ENCODE data around the gene ZNF710. TPM values are rescaled to one million over a fixed set of nuclear protein-coding genes. Genes with fewer than 3 reads are reported as not detected.
A peak's percentile ranks its signal among the peaks of the same experiment; 100 is the strongest.

The ZNF710 gene
- polyA plus RNA-seq, 2 donors = 21.1 to 62.1 TPM

- no peak overlapping the region for H3K4me3 ChIP-seq (ENCODE audit: low read depth in 1 of 2, low read length in 2 of 2)
- H3K27me3 ChIP-seq (ENCODE audit: control insufficient read depth in 1 of 2, insufficient read depth in 2 of 2, low read length in 2 of 2) = no peaks in the 10 kb centered on the region
- H3K4me1 ChIP-seq (ENCODE audit: control insufficient read depth in 2 of 2, insufficient read depth in 2 of 2, low read length in 1 of 2) = peaks cover 13 to 40% of the 10 kb centered on the region in 2 donors
- H3K36me3 ChIP-seq (ENCODE audit: control insufficient read depth in 2 of 2, insufficient read depth in 2 of 2, low read length in 1 of 2) = peaks cover 1 to 2% of the 10 kb centered on the region in 2 donors
- H3K27ac ChIP-seq (ENCODE audit: low read depth in 2 of 2, low read length in 1 of 2) = peak overlapping the region; percentile 82 to 95
- WGBS, 2 donors = 36 to 40% methylated on average over 5 to 8 of the region's 8 CpGs
- no peaks in the 10 kb centered on the region for H3K9me3 ChIP-seq (ENCODE audit: control insufficient read depth in 2 of 2, insufficient read depth in 1 of 2, low read depth in 1 of 2, low read length in 1 of 2)
Observed at GRCh38 chr15:90062023-90062442, 60.9 kb downstream of the ZNF710 start.

- H3K4me1 ChIP-seq (ENCODE audit: control insufficient read depth in 2 of 2, insufficient read depth in 2 of 2, low read length in 1 of 2) = peaks cover 13 to 41% of the 10 kb centered on the region in 2 donors
Observed at GRCh38 chr15:90062462-90062932, 61.4 kb downstream of the ZNF710 start.

DNA sequence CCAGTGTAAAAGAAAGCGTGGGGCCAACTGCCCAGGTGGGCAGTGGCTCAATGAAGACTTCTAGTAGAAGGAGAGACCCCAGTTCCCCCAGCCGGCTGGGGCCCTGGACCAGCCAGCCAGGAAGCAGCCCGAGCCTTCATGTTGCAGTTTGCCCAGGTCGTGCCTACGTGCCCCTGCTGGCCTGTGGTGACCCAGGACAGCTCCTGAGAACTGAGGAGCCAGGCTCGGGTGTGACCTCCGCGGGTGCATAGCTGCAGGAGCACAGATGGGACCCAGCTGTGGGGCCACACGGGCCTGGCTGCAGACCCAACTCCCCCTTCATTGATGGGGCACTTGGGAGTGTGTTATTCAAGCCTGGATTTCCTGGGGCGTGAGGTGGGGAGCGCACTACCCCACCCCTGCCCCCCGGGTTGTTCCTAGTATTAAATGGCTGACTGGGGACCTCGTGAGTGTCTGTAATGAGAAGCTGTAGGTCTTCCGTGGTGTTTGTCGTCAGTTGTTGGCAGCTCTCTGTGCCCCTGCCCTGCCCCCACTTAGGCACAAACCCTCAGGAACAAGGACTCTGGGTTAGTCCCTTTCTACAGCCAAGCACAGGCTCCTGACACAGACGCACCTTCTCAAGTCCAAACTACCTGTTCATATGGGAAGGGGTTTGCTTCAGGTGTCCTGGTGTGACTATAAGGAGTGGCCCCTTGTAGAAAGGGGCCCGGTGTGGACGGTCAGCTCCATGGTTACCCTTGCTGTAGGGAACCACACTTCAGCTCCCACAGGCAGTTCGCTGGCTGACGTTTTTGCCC is 62.0 kb downstream of the ZNF710 start:
- H3K27me3 ChIP-seq (ENCODE audit: control insufficient read depth in 1 of 2, insufficient read depth in 2 of 2, low read length in 2 of 2) = no peaks in the 10 kb centered on the region
- H3K9me3 ChIP-seq (ENCODE audit: control insufficient read depth in 2 of 2, insufficient read depth in 1 of 2, low read depth in 1 of 2, low read length in 1 of 2) = no peaks in the 10 kb centered on the region
- no peak overlapping the region for H3K4me3 ChIP-seq (ENCODE audit: low read depth in 1 of 2, low read length in 2 of 2)
- H3K36me3 ChIP-seq (ENCODE audit: control insufficient read depth in 2 of 2, insufficient read depth in 2 of 2, low read length in 1 of 2) = peaks cover 3 to 11% of the 10 kb centered on the region in 2 donors
- 57 to 65% methylated on average over 20 of the region's 20 CpGs for WGBS, 2 donors
- H3K4me1 ChIP-seq (ENCODE audit: control insufficient read depth in 2 of 2, insufficient read depth in 2 of 2, low read length in 1 of 2) = peaks cover 13 to 41% of the 10 kb centered on the region in 2 donors
- H3K27ac ChIP-seq (ENCODE audit: low read depth in 2 of 2, low read length in 1 of 2) = peak overlapping the region; percentile 24 to 95

More at GRCh38 chr15:90062462-90062932, 61.4 kb downstream of the ZNF710 start:
- Histone ChIP-seq H3K36me3 (ENCODE audit: control insufficient read depth in 2 of 2, insufficient read depth in 2 of 2, low read length in 1 of 2) (peaks cover 3 to 5% of the 10 kb centered on the region in 2 donors), H3K27ac (ENCODE audit: low read depth in 2 of 2, low read length in 1 of 2) (peak overlapping the region; percentile 82 to 95), H3K9me3 (ENCODE audit: control insufficient read depth in 2 of 2, insufficient read depth in 1 of 2, low read depth in 1 of 2, low read length in 1 of 2) (no peaks in the 10 kb centered on the region), H3K27me3 (ENCODE audit: control insufficient read depth in 1 of 2, insufficient read depth in 2 of 2, low read length in 2 of 2) (no peaks in the 10 kb centered on the region), H3K4me3 (ENCODE audit: low read depth in 1 of 2, low read length in 2 of 2) (no peak overlapping the region)
- WGBS, 2 donors = 58 to 60% methylated on average over 16 of the region's 16 CpGs

DNA sequence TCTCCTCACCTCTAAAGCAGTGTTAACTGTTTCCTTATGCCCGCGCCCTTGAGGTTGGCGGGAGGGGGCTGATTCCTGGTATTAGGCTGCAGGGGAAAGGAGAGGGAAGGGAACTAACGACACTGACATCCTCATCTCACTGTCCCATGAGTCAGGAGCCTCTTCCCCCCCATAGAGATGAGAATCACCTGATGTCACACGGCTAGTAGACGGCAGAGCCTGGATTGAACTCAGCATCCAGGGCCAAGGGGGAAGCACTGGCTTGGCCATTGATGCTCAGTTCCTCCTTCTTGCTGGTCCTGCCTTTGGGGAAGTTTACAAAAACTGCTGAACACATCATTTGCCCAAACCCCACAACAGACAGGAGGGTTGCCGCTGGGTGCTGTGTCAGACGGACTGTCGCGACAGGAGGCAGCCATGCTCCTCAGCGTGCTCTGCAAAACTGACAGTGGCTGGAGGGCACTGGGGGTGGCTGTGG is 62.7 kb downstream of the ZNF710 start:
- no peaks in the 10 kb centered on the region for H3K9me3 ChIP-seq (ENCODE audit: control insufficient read depth in 2 of 2, insufficient read depth in 1 of 2, low read depth in 1 of 2, low read length in 1 of 2)
- H3K4me3 ChIP-seq (ENCODE audit: low read depth in 1 of 2, low read length in 2 of 2) = no peak overlapping the region
- H3K36me3 ChIP-seq (ENCODE audit: control insufficient read depth in 2 of 2, insufficient read depth in 2 of 2, low read length in 1 of 2) = peaks cover 3 to 14% of the 10 kb centered on the region in 2 donors
- H3K4me1 ChIP-seq (ENCODE audit: control insufficient read depth in 2 of 2, insufficient read depth in 2 of 2, low read length in 1 of 2) = peaks cover 13 to 43% of the 10 kb centered on the region in 2 donors
- WGBS, 2 donors = 73 to 79% methylated on average over 11 of the region's 11 CpGs
- H3K27ac ChIP-seq (ENCODE audit: low read depth in 2 of 2, low read length in 1 of 2) = peak overlapping the region; percentile 9 to 95
- no peaks in the 10 kb centered on the region for H3K27me3 ChIP-seq (ENCODE audit: control insufficient read depth in 1 of 2, insufficient read depth in 2 of 2, low read length in 2 of 2)

DNA sequence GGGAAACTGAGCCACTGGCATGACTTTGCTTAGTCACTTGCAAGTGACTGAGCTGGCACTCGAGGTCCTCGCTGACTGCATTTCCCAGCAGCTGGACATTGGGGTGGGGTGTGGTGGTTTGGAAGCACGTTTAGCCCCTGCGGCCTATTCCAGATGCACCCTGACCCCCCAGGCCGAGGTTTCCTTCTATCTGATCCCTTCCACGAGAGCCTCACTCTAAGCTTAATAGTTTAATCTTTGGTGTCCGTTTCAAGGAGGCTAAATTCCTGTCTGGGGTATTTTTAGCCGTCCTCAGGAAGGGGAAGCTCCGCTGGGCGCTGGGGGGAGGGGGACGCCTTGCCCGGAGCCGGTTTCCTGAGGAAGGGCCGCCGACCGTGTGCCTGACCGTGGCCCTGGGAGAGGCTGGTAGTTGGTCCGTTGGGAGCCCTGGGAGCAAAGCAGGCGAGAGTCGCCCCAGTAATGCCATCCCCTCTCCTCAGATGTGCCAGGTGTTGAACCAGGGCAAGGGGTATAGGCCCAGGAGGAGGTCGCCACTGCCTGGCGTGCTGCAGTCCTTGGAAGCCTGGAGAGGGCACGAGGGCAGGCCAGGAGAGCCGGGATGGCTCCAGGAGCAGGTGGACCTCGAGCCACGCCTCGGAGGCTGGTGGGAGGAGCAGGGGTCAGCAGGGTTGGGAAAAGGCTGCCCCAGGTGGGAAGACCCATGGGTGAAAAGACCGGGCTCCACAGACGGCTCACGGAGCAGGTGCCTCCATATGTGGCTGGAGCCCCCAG is 64.0 kb downstream of the ZNF710 start:
- H3K27me3 ChIP-seq (ENCODE audit: control insufficient read depth in 1 of 2, insufficient read depth in 2 of 2, low read length in 2 of 2) = no peaks in the 10 kb centered on the region
- H3K4me1 ChIP-seq (ENCODE audit: control insufficient read depth in 2 of 2, insufficient read depth in 2 of 2, low read length in 1 of 2) = peaks cover 13 to 36% of the 10 kb centered on the region in 2 donors
- 64 to 65% methylated on average over 30 of the region's 30 CpGs for WGBS, 2 donors
- H3K36me3 ChIP-seq (ENCODE audit: control insufficient read depth in 2 of 2, insufficient read depth in 2 of 2, low read length in 1 of 2) = peaks cover 3 to 16% of the 10 kb centered on the region in 2 donors
- H3K9me3 ChIP-seq (ENCODE audit: control insufficient read depth in 2 of 2, insufficient read depth in 1 of 2, low read depth in 1 of 2, low read length in 1 of 2) = no peaks in the 10 kb centered on the region
- H3K4me3 ChIP-seq (ENCODE audit: low read depth in 1 of 2, low read length in 2 of 2) = no peak overlapping the region
- H3K27ac ChIP-seq (ENCODE audit: low read depth in 2 of 2, low read length in 1 of 2) = peak overlapping the region; percentile 44 to 71

GRCh38 chr15:90065682-90066049 is 64.5 kb downstream of the ZNF710 start:
- Histone ChIP-seq H3K36me3 (ENCODE audit: control insufficient read depth in 2 of 2, insufficient read depth in 2 of 2, low read length in 1 of 2) (peaks cover 3 to 16% of the 10 kb centered on the region in 2 donors), H3K9me3 (ENCODE audit: control insufficient read depth in 2 of 2, insufficient read depth in 1 of 2, low read depth in 1 of 2, low read length in 1 of 2) (no peaks in the 10 kb centered on the region), H3K4me1 (ENCODE audit: control insufficient read depth in 2 of 2, insufficient read depth in 2 of 2, low read length in 1 of 2) (peaks cover 13 to 36% of the 10 kb centered on the region in 2 donors), H3K27ac (ENCODE audit: low read depth in 2 of 2, low read length in 1 of 2) (peak overlapping the region; percentile 44 to 71), H3K4me3 (ENCODE audit: low read depth in 1 of 2, low read length in 2 of 2) (no peak overlapping the region), H3K27me3 (ENCODE audit: control insufficient read depth in 1 of 2, insufficient read depth in 2 of 2, low read length in 2 of 2) (no peaks in the 10 kb centered on the region)
- WGBS, 2 donors = 78 to 85% methylated on average over 7 of the region's 7 CpGs

DNA sequence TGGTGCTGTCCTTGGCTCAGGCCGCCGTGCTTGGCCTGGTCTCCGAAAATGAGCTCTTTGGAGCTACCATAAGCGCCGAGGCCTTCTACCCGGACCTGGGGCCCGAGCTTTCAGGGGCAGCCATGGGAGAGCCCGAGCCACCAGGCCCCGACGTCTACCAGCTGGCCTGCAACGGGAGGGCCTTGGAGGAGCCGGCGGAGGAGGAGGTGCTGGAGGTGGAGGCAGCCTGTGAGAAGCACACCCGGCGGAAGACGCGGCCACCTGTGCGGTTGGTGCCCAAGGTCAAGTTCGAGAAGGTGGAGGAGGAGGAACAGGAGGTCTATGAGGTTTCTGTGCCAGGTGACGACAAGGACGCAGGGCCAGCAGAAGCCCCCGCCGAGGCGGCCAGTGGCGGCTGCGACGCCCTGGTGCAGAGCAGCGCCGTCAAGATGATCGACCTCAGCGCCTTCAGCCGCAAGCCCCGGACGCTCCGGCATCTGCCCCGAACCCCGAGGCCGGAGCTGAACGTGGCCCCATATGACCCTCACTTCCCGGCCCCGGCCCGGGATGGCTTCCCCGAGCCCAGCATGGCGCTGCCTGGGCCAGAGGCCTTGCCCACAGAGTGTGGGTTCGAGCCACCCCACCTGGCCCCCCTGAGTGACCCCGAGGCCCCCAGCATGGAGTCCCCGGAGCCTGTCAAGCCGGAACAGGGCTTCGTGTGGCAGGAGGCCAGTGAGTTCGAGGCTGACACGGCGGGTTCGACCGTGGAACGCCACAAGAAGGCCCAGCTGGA is 66.2 kb downstream of the ZNF710 start:
- peaks cover 3 to 16% of the 10 kb centered on the region in 2 donors for H3K36me3 ChIP-seq (ENCODE audit: control insufficient read depth in 2 of 2, insufficient read depth in 2 of 2, low read length in 1 of 2)
- no peak overlapping the region for H3K4me3 ChIP-seq (ENCODE audit: low read depth in 1 of 2, low read length in 2 of 2)
- WGBS, 2 donors = 88 to 93% methylated on average over 48 to 55 of the region's 55 CpGs
- peak overlapping the region in 1 of 2 donors; percentile 63 for H3K27ac ChIP-seq (ENCODE audit: low read depth in 2 of 2, low read length in 1 of 2)
- peaks cover 10 to 24% of the 10 kb centered on the region in 2 donors for H3K4me1 ChIP-seq (ENCODE audit: control insufficient read depth in 2 of 2, insufficient read depth in 2 of 2, low read length in 1 of 2)
- no peaks in the 10 kb centered on the region for H3K27me3 ChIP-seq (ENCODE audit: control insufficient read depth in 1 of 2, insufficient read depth in 2 of 2, low read length in 2 of 2)
- H3K9me3 ChIP-seq (ENCODE audit: control insufficient read depth in 2 of 2, insufficient read depth in 1 of 2, low read depth in 1 of 2, low read length in 1 of 2) = no peaks in the 10 kb centered on the region

GRCh38 chr15:90067953-90068606 is 67.0 kb downstream of the ZNF710 start:
- no peaks in the 10 kb centered on the region for H3K9me3 ChIP-seq (ENCODE audit: control insufficient read depth in 2 of 2, insufficient read depth in 1 of 2, low read depth in 1 of 2, low read length in 1 of 2)
- 86 to 92% methylated on average over 36 to 37 of the region's 37 CpGs for WGBS, 2 donors
- H3K36me3 ChIP-seq (ENCODE audit: control insufficient read depth in 2 of 2, insufficient read depth in 2 of 2, low read length in 1 of 2) = peaks cover 3 to 18% of the 10 kb centered on the region in 2 donors
- H3K27me3 ChIP-seq (ENCODE audit: control insufficient read depth in 1 of 2, insufficient read depth in 2 of 2, low read length in 2 of 2) = no peaks in the 10 kb centered on the region
- no peak overlapping the region for H3K27ac ChIP-seq (ENCODE audit: low read depth in 2 of 2, low read length in 1 of 2)
- H3K4me1 ChIP-seq (ENCODE audit: control insufficient read depth in 2 of 2, insufficient read depth in 2 of 2, low read length in 1 of 2) = peaks cover 4 to 17% of the 10 kb centered on the region in 2 donors
- no peak overlapping the region for H3K4me3 ChIP-seq (ENCODE audit: low read depth in 1 of 2, low read length in 2 of 2)

Measured in esophagus (tissue), 2 donors.